K562 (cell line): ENCODE results near the gene ERBB3. TPM values are rescaled to one million over a fixed set of nuclear protein-coding genes. Genes with fewer than 3 reads are reported as not detected.

ENCODE experiments used
- ATAC-seq: fragments of 200-7000 bp; cut with Tn5 transposase; 3 replicates; pipeline ENCODE4 v1.9.1; 2020; ENCODE audit warnings: moderate library complexity
- BruUV-seq: library from RNA; stranded (reverse); fragments of 400-500 nt; replicated peaks from 2 replicates; lab custom pipeline; 2021; lab: Mats Ljungman, UMichigan
- CTCF ChIA-PET: fragments of 300-600 bp; formaldehyde crosslinking; extraction: SDS; loops from one replicate; lab custom pipeline; 2021; ENCODE audit warnings: low intra/inter-chr PET ratio; lab: Yijun Ruan, JAX
- POLR2A ChIA-PET: fragments of 300-600, 350-650 bp; sonication (Branson Sonifier 250); formaldehyde crosslinking; extraction: SDS; loops from one replicate; lab custom pipeline; 2021; ENCODE audit warnings: antibody characterized with exemption, inconsistent platforms; lab: Yijun Ruan, JAX
- DNase-seq, 4 experiments: peaks; one replicate each; pipeline versions ENCODE4 v3.0.0 to v3.0.0-alpha.2; 2011 to 2018; ENCODE audit warnings: low spot score in 3 of 4, mixed read lengths in 3 of 4; ENCODE audit errors: extremely low read depth in 1 of 4
- FAIRE-seq: peaks from 2 replicates; lab custom pipeline; 2011; peaks lifted over from hg19 to GRCh38; lab: Jason Lieb, UNC
- H2AFZ ChIP-seq: 2 replicates; pipeline ENCODE4 v1.6.0; 2011; ENCODE audit warnings: low read depth, low read length, control low read depth, inconsistent platforms
- H3K27ac ChIP-seq: fragments of 200-600 bp; 3 replicates; pipeline ENCODE4 v1.8.0; 2011; ENCODE audit warnings: low read depth, mild to moderate bottlenecking, control low read depth, inconsistent platforms, low read length, moderate library complexity, mixed read lengths; ENCODE audit errors: extremely low read depth
- H3K27me3 ChIP-seq, 2 experiments: fragments of 300-600 bp in 1 of 2; 2 replicates in 1 of 2; 3 replicates in 1 of 2; pipeline versions ENCODE4 v1.6.0 to v1.8.0; 2011; ENCODE audit warnings: inconsistent platforms in 2 of 2, low read length in 2 of 2, mild to moderate bottlenecking in 1 of 2, mixed read lengths in 1 of 2, moderate library complexity in 1 of 2; ENCODE audit not compliant: control insufficient read depth in 2 of 2, insufficient read depth in 2 of 2
- H3K36me3 ChIP-seq: fragments of 300-600 bp; 3 replicates; pipeline ENCODE4 v1.8.0; 2011; ENCODE audit warnings: mild to moderate bottlenecking, low read length, inconsistent platforms; ENCODE audit not compliant: control insufficient read depth, insufficient read depth
- H3K4me1 ChIP-seq, 2 experiments: fragments of 200-600 bp in 1 of 2; replicated peaks in 1 of 2; 2 replicates in 1 of 2; 3 replicates in 1 of 2; pipeline versions ENCODE4 v1.5.1 to v1.8.0; 2011; ENCODE audit warnings: inconsistent platforms in 2 of 2, low read length in 2 of 2, mild to moderate bottlenecking in 1 of 2, mixed read lengths in 1 of 2, moderate library complexity in 1 of 2; ENCODE audit not compliant: control insufficient read depth in 2 of 2, insufficient read depth in 2 of 2
- H3K4me2 ChIP-seq: 2 replicates; pipeline ENCODE4 v1.6.1; 2011; ENCODE audit warnings: low read length, control low read depth, inconsistent platforms, mixed read lengths; ENCODE audit not compliant: insufficient read depth
- H3K4me3 ChIP-seq: fragments of 200-600 bp; sonication (generic), shearing (Covaris generic); 2 replicates; pipeline ENCODE4 v1.5.1; 2016; ENCODE audit warnings: control low read depth, inconsistent platforms
- H3K79me2 ChIP-seq: fragments of 200-600 bp; 3 replicates; pipeline ENCODE4 v1.8.0; 2011; ENCODE audit warnings: low read length, inconsistent platforms; ENCODE audit not compliant: control insufficient read depth, insufficient read depth
- H3K9ac ChIP-seq, 2 experiments: 2 replicates each; pipeline versions ENCODE4 v1.6.0 to v1.6.1; 2011; ENCODE audit warnings: low read depth in 2 of 2, low read length in 2 of 2, control low read depth in 1 of 2, inconsistent platforms in 1 of 2, mild to moderate bottlenecking in 1 of 2, mixed read lengths in 1 of 2; ENCODE audit not compliant: insufficient read depth in 1 of 2
- H3K9me1 ChIP-seq: one replicate; pipeline ENCODE4 v1.6.0; 2011; ENCODE audit warnings: inconsistent platforms, mild to moderate bottlenecking, low read length, moderate library complexity; ENCODE audit not compliant: control insufficient read depth, insufficient read depth
- H3K9me3 ChIP-seq: replicated peaks from 2 replicates; pipeline ENCODE4 v1.5.1; 2011; ENCODE audit warnings: low read depth, low read length, inconsistent platforms; ENCODE audit not compliant: control insufficient read depth, insufficient read depth
- H4K20me1 ChIP-seq: replicated peaks from 2 replicates; pipeline ENCODE4 v1.6.1; 2011; ENCODE audit warnings: low read length, inconsistent platforms, mixed read lengths; ENCODE audit not compliant: control insufficient read depth, insufficient read depth
- BRF1 ChIP-seq: IDR thresholded peaks from 3 replicates; pipeline ENCODE4 v1.6.1; 2011; ENCODE audit warnings: borderline replicate concordance, mild to moderate bottlenecking; ENCODE audit not compliant: insufficient read length; ENCODE audit errors: extremely low read depth
- CBFA2T2 ChIP-seq: fragments of 450-650 bp; conservative IDR thresholded peaks from 2 replicates; pipeline ENCODE4 v1.6.1; 2017; ENCODE audit warnings: mild to moderate bottlenecking
- CBFA2T3 ChIP-seq: fragments of 450-650 bp; IDR thresholded peaks from 2 replicates; pipeline ENCODE4 v1.6.1; 2017
- PRDM10 ChIP-seq: fragments of 450-650 bp; IDR thresholded peaks from 2 replicates; pipeline ENCODE4 v1.6.1; 2018; ENCODE audit not compliant: partially characterized antibody
- TAL1 ChIP-seq: fragments of 450-650 bp; IDR thresholded peaks from 2 replicates; pipeline ENCODE4 v1.6.1; 2016; ENCODE audit warnings: mild to moderate bottlenecking
- ZSCAN29 ChIP-seq: fragments of 450-650 bp; IDR thresholded peaks from 2 replicates; pipeline ENCODE4 v1.6.1; 2017
- WGBS: fragments of 100-300 bp; shearing (Covaris generic); methylation state at CpG from one replicate; pipeline ENCODE4 v1.1.6; 2016; ENCODE audit warnings: low coverage, mixed read lengths; ENCODE audit not compliant: insufficient coverage; ENCODE audit errors: missing lambda C conversion rate; 5-methylcytosine and 5-hydroxymethylcytosine counted together
- in situ Hi-C: fragments of 300-500 bp; cut with MboI; formaldehyde crosslinking; loops from 4 replicates; pipeline ENCODE4 v1.15.0; 2018; ENCODE audit warnings: inconsistent platforms, mixed read lengths
- intact Hi-C: fragments of 100-400 bp; cut with micrococcal nuclease; formaldehyde crosslinking; loops from 2 replicates; pipeline ENCODE4 v1.14.2; 2022
- polyA plus RNA-seq, 8 experiments: library from polyadenylated mRNA; depleted of rRNA in 4 of 8; stranded (reverse) in 5 of 8; unstranded in 3 of 8; fragments of >200 nt; fragmentation: Nextera tagmentation in 2 of 8; fragmentation: Illumina TruSeq in 1 of 8; extraction: Ambion mirVana in 2 of 8; extraction: Trizol in 1 of 8; gene quantifications; 2 replicates each; pipeline versions ENCODE4 v1.2.1 to v1.2.3, GENCODE V29; 2011 to 2014; ENCODE audit warnings: inconsistent platforms in 1 of 8, missing spikeins in 1 of 8
- total RNA-seq, 7 experiments: library from RNA; depleted of rRNA in 6 of 7; stranded (reverse); fragments of >200 nt in 6 of 7; fragmentation: Illumina TruSeq in 2 of 7; extraction: Trizol in 2 of 7; gene quantifications; 2 replicates each; pipeline versions ENCODE4 v1.2.1 to v1.2.3, GENCODE V29; 2011 to 2021; ENCODE audit warnings: low replicate concordance in 1 of 7

The ERBB3 gene
- total and polyA plus RNA-seq, 9 of the 15 experiments (the other 6 are each of a cell fraction or from before 2014, with no cell fraction given) = 1.5 to 5.4 (median 3.8) TPM

GRCh38 chr12:56087220-56087619 is 7.3 kb downstream of the ERBB3 start:
- no peak for TF ChIP-seq BRF1
- Histone ChIP-seq H2AFZ (no peak overlapping the region), H3K9me1 (no peaks in the 10 kb centered on the region), H3K9ac (peak overlapping the region in 1 of 2 experiments; percentile 68; a peak in 2 of 4 replicates), H3K27me3 (no peaks in the 10 kb centered on the region; a peak in 1 of 5 replicates), H3K4me3 (no peak overlapping the region), H3K9me3 (no peaks in the 10 kb centered on the region), H4K20me1 (no peaks in the 10 kb centered on the region), H3K4me1 (peaks cover 21 to 23% of the 10 kb centered on the region in 2 experiments), H3K36me3 (no peaks in the 10 kb centered on the region), H3K4me2 (no peak overlapping the region), H3K79me2 (no peaks in the 10 kb centered on the region), H3K27ac (no peak overlapping the region)
- WGBS = 72% methylated on average over 6 of the region's 6 CpGs
- FAIRE-seq (no peak), ATAC-seq (no peak), DNase-seq (peak in 1 of 4 experiments; percentile 6)
- POLR2A ChIA-PET = interaction anchor here (0.6 to 1.1 kb wide), 2 partner anchors 17 to 124 kb away, joined by 3 read pairs; partner anchors contain the start of gene PA2G4
- BruUV-seq = no TSS peak
- in situ Hi-C loops = no loop called here
- CTCF ChIA-PET = no interaction called here
- intact Hi-C loops = no loop called here

- DNase-seq (peak in 2 of 4 experiments; percentile 18 to 37), FAIRE-seq (no peak), ATAC-seq (peak; percentile 34; the same call in 2 of the 3 replicates)
- WGBS = 66% methylated on average over 6 of the region's 6 CpGs
- H3K9ac ChIP-seq = no peak overlapping the region
- H3K4me3 ChIP-seq = no peak overlapping the region
- no peaks in the 10 kb centered on the region for H3K9me3 ChIP-seq
- H3K27me3 ChIP-seq = peaks cover 0 to 6% of the 10 kb centered on the region in 2 experiments; a peak in 1 of 5 replicates
- no peaks in the 10 kb centered on the region for H4K20me1 ChIP-seq
- H3K36me3 ChIP-seq = no peaks in the 10 kb centered on the region
- CTCF ChIA-PET = no interaction called here
- H3K4me2 ChIP-seq = no peak overlapping the region
- H3K79me2 ChIP-seq = no peaks in the 10 kb centered on the region
- TF ChIP-seq PRDM10 (peak; percentile 50), TAL1 (0 out of 2 replicates have a peak, but pooled peaks have one; percentile 11), CBFA2T3 (peak; percentile 57), ZSCAN29 (no peak), CBFA2T2 (peak; percentile 28)
- in situ Hi-C loops = no loop called here
- H3K27ac ChIP-seq = no peak overlapping the region
- H2AFZ ChIP-seq = no peak overlapping the region
- intact Hi-C loops = no loop called here
- H3K4me1 ChIP-seq = peaks cover under 1 to 3% of the 10 kb centered on the region in 2 experiments; a peak in 3 of 5 replicates
- POLR2A ChIA-PET = no interaction called here
- no TSS peak for BruUV-seq
- H3K9me1 ChIP-seq = no peaks in the 10 kb centered on the region
Observed at GRCh38 chr12:56097738-56098137, 17.8 kb downstream of the ERBB3 start.
